Ishikawa (cell line): ENCODE data around the gene CCDC70.

Experiments
- CEBPB ChIP-seq: IDR thresholded peaks from 2 replicates; pipeline ENCODE4 v1.6.1; 2012
- CREB1 ChIP-seq: IDR thresholded peaks from 2 replicates; pipeline ENCODE4 v1.6.1; 2012; ENCODE audit warnings: low read depth
- EGR1 ChIP-seq: IDR thresholded peaks from 2 replicates; pipeline ENCODE4 v1.6.1; 2012
- EP300 ChIP-seq: IDR thresholded peaks from 2 replicates; pipeline ENCODE4 v1.6.1; 2012; ENCODE audit warnings: borderline replicate concordance
- FOXM1 ChIP-seq: IDR thresholded peaks from 2 replicates; pipeline ENCODE4 v1.6.1; 2012; ENCODE audit warnings: low read depth, borderline replicate concordance
- NFIC ChIP-seq: IDR thresholded peaks from 2 replicates; pipeline ENCODE4 v1.6.1; 2012
- RAD21 ChIP-seq: IDR thresholded peaks from 2 replicates; pipeline ENCODE4 v1.6.1; 2012; ENCODE audit warnings: low read depth
- TAF1 ChIP-seq: IDR thresholded peaks from 2 replicates; pipeline ENCODE4 v1.6.1; 2012; ENCODE audit warnings: low read depth, mild to moderate bottlenecking
- TCF12 ChIP-seq: IDR thresholded peaks from 2 replicates; pipeline ENCODE4 v1.6.1; 2012; ENCODE audit warnings: low read depth
- TEAD4 ChIP-seq: IDR thresholded peaks from 2 replicates; pipeline ENCODE4 v1.6.1; 2012
- YY1 ChIP-seq: IDR thresholded peaks from 2 replicates; pipeline ENCODE4 v1.6.1; 2012; ENCODE audit warnings: low read depth
- ZBTB7A ChIP-seq: IDR thresholded peaks from 2 replicates; pipeline ENCODE4 v1.6.1; 2012; ENCODE audit warnings: low read depth
- TF ChIP-seq, protein P1 (sequence below): IDR thresholded peaks from 2 replicates; pipeline ENCODE4 v1.6.1; 2012; ENCODE audit warnings: low read depth, mild to moderate bottlenecking
- TF ChIP-seq, protein P2 (sequence below): IDR thresholded peaks from 2 replicates; pipeline ENCODE4 v1.6.1; 2012
- TF ChIP-seq, protein P3 (sequence below): IDR thresholded peaks from 2 replicates; pipeline ENCODE4 v1.6.1; 2012

CCDC70 gene

DNA sequence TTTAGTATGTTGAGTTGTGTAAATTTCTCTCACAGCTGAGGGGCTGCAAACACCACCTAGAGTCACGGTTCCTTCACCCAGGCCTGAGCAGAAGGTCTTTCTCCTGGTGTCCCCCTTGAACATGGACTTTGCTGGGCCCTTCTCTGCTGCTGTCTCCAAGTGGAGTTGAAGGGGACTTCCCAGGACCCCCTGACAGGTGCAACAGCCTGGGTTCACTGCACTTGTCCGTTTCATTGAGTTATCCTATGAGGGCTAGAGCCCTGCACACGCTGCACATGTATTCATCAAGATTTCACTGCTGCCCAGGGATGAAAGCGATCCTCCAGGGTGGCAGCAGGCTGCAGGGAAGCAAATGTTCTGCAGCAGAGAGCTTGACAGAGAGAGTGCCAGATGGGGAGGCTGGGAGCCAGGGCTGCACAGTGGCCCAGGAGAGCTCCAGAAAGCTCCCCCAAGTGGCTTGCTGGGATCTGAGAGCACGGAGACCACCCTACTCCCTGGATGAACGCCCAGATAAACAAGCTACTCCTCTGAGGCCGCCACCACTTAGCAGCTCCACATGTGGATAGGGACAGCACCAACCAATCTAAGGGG is 27.1 kb upstream of the CCDC70 start:
- no peak for TF ChIP-seq TAF1
- TF ChIP-seq TEAD4 = no peak

DNA sequence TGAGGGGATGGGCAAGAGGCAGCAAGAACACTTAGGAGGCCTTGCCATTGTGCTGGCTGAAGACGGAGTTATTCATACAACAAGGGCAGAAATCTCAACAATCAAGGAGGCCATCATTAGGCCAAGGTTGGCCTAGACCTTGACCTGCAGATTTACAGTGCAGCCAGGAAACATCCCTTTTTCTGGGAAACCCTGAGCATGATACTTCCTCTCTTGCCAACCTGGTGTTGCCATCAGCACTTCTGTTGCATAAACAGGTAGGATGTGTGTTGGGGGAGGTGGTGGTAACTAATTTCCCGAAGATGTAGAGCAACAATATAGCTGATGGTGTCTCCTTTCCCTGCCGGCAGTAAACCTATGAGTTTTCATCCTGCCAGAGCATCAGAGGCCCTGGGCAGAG is 24.8 kb upstream of the CCDC70 start:
- TF ChIP-seq NFIC = no peak

DNA sequence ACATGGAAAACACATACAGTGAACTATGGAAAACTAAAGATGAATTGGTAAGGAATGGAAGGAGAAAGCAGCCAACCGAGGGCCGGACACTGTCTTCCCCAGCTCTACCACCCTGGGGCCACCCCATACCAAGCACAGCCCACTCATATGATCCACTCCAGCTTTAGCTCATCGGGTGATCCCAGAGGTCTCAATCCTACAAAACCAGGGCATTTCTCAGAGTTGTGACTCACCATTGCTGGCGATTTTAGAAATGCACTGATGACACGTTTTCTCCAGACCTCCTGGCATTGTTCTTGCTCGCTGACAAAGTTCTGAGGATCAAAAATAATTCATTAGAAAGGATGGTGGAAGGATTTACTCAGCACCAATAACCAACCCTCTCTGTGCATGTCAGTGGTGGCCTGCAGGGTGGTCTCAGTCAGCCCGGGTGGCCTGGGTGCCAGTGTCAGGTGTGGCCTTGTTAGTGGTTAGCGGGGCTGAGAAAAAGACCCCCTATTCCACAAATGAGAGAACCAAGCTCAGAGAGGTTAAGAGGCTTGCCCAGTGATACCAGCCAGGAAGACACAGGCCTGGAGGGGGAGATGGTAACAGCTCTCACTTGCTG is 23.4 kb upstream of the CCDC70 start:
- TF ChIP-seq ZBTB7A (no peak), EP300 (no peak), TAF1 (no peak), TEAD4 (no peak), FOXM1 (no peak), NFIC (no peak), RAD21 (no peak), TCF12 (no peak), CREB1 (no peak), YY1 (no peak), EGR1 (no peak), CEBPB (no peak)
- TF ChIP-seq, protein P1, sequence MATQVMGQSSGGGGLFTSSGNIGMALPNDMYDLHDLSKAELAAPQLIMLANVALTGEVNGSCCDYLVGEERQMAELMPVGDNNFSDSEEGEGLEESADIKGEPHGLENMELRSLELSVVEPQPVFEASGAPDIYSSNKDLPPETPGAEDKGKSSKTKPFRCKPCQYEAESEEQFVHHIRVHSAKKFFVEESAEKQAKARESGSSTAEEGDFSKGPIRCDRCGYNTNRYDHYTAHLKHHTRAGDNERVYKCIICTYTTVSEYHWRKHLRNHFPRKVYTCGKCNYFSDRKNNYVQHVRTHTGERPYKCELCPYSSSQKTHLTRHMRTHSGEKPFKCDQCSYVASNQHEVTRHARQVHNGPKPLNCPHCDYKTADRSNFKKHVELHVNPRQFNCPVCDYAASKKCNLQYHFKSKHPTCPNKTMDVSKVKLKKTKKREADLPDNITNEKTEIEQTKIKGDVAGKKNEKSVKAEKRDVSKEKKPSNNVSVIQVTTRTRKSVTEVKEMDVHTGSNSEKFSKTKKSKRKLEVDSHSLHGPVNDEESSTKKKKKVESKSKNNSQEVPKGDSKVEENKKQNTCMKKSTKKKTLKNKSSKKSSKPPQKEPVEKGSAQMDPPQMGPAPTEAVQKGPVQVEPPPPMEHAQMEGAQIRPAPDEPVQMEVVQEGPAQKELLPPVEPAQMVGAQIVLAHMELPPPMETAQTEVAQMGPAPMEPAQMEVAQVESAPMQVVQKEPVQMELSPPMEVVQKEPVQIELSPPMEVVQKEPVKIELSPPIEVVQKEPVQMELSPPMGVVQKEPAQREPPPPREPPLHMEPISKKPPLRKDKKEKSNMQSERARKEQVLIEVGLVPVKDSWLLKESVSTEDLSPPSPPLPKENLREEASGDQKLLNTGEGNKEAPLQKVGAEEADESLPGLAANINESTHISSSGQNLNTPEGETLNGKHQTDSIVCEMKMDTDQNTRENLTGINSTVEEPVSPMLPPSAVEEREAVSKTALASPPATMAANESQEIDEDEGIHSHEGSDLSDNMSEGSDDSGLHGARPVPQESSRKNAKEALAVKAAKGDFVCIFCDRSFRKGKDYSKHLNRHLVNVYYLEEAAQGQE = no peak
- TF ChIP-seq, protein P2, sequence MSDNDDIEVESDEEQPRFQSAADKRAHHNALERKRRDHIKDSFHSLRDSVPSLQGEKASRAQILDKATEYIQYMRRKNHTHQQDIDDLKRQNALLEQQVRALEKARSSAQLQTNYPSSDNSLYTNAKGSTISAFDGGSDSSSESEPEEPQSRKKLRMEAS = no peak
- TF ChIP-seq, protein P3, sequence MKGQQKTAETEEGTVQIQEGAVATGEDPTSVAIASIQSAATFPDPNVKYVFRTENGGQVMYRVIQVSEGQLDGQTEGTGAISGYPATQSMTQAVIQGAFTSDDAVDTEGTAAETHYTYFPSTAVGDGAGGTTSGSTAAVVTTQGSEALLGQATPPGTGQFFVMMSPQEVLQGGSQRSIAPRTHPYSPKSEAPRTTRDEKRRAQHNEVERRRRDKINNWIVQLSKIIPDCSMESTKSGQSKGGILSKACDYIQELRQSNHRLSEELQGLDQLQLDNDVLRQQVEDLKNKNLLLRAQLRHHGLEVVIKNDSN = no peak

DNA sequence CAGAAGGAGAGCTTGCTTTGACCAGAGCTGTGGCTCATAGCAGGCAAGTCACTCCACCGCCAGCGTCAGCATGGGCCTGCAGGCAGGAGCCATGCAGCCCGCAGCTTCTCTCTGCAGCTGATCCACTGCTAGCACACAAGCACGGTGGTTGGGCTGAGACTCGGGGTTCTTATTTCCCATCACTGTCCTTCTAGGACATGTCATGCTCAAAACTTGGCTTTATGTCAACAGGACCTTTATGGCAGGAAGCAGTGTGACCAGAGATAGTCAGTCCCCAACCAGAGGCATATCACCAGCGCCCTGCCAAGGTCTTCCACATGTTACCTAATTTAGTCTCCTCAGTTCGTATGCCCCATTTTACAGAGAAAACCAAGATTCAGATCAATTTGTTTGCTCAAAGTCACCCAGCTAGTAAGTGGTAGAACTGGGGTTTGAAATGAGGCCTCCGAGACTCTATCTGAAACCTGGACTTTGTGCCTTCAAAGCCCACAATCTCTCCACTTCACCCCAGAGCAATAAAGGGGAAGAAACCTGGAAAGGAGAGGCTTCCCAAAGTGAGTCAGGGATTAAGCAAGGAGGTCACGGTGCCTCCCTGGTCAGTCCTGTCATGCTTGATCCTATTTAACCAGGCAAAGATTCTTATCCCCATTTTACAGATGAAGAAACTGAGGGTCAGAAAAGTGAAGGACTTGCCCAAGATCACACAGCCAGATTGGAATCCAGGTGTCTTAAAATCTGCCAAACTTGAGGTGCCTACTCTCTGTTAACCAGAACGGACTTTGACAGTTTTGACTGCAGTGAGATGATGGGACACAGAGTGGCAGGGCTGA is 21.8 kb upstream of the CCDC70 start:
- no peak for TF ChIP-seq EGR1
- no peak for TF ChIP-seq NFIC
- no peak for TF ChIP-seq CREB1
- no peak for TF ChIP-seq TCF12
- TF ChIP-seq RAD21 = no peak
- TF ChIP-seq ZBTB7A = no peak
- TF ChIP-seq, protein P2 = no peak
- no peak for TF ChIP-seq TAF1

DNA sequence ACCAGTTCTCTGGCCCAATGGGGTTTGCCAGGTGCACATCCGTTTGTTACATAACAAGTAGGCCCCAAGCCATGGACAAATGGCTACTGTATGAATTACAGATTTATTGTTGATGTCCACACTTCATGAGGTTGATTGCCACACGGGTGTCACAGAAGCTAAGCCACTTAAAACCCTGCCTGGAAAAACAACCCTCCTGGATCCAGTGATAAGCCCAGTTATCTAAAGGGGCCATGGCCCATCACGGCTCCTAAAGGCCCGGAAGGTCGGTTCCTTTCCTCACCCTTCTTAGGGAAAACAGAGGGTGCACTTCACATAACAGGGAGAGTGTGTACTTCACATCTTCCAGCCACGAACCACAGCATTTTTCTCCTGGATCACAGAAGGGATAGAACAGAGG is 20.9 kb upstream of the CCDC70 start:
- TF ChIP-seq EGR1 (no peak), EP300 (no peak), CEBPB (no peak), CREB1 (no peak), ZBTB7A (no peak), YY1 (no peak), TAF1 (no peak), TCF12 (no peak), FOXM1 (no peak)
- TF ChIP-seq, protein P2 = no peak
- TF ChIP-seq, protein P1 = no peak
- TF ChIP-seq, protein P3 = no peak

DNA sequence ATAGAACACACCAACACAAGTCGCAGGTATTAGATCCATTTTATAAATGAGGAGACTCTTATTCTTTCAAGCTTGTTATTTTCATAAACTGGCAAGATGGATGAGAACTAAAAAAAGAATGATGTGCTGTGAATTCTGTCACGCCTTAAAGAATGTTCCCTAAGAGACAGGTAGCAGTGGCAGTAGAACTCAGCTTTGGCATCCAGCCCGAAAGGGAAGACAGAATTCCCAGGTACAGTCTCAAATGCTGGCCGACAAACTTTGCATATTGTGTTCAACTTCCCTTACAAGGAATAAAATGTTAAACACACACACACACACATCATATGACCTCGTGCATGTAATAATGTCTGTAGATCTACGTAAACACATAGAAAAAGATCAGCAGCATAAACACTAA is 20.0 kb upstream of the CCDC70 start:
- TF ChIP-seq TCF12 = no peak
- TF ChIP-seq EGR1 = no peak
- TF ChIP-seq, protein P2 = no peak
- no peak for TF ChIP-seq NFIC
- TF ChIP-seq CEBPB = no peak
- TF ChIP-seq TEAD4 = no peak
- no peak for TF ChIP-seq YY1
- TF ChIP-seq FOXM1 = no peak
- TF ChIP-seq ZBTB7A = no peak
- no peak for TF ChIP-seq EP300
- TF ChIP-seq, protein P3 = no peak
- no peak for TF ChIP-seq RAD21
- no peak for TF ChIP-seq TAF1
- no peak for TF ChIP-seq CREB1
